HG03108 (cell line): Measurements from ENCODE around the gene LENG1.
A peak's percentile ranks its signal among the peaks of the same experiment; 100 is the strongest.
"Not testable (repeated sequence)": the region's sequence is repeated elsewhere in the genome, so short reads cannot be mapped to it uniquely, and the experiment has no call there.

Experiments used
- ATAC-seq: cut with Tn5 transposase; IDR thresholded peaks from one replicate; pipeline ENCODE4 v1.9.1; 2021; ENCODE audit warnings: moderate library complexity; ENCODE audit not compliant: unreplicated experiment

LENG1 gene

GRCh38 chr19:54189735-54190502 lies 30.4 kb upstream of the LENG1 start:
- ATAC-seq, result peak; percentile 37

GRCh38 chr19:54189145-54189734 lies 29.7 kb upstream of the LENG1 start, which contains the start of gene MBOAT7:
Gene MBOAT7, minus strand, starts transcription at chr19:54189580. Its CDS starts 1,072 bp downstream, at chr19:54188508.
- peak; percentile 36 for ATAC-seq

GRCh38 chr19:54188215-54188871 lies 28.8 kb upstream of the LENG1 start:
- ATAC-seq, result no peak

GRCh38 chr19:54186934-54187381 lies 27.4 kb upstream of the LENG1 start:
- no peak for ATAC-seq

GRCh38 chr19:54186351-54186750 lies 26.8 kb upstream of the LENG1 start:
- no peak for ATAC-seq

GRCh38 chr19:54183431-54183830 lies 23.9 kb upstream of the LENG1 start:
- no peak for ATAC-seq

- not testable (repeated sequence) for ATAC-seq
These were observed 22.4 kb upstream of the LENG1 start for GRCh38 chr19:54181894-54182293.

GRCh38 chr19:54180691-54181091 lies 21.2 kb upstream of the LENG1 start:
- ATAC-seq, result no peak

- ATAC-seq, result no peak
These were observed 20.5 kb upstream of the LENG1 start for GRCh38 chr19:54179921-54180461.

GRCh38 chr19:54179262-54179852 lies 19.8 kb upstream of the LENG1 start:
- ATAC-seq, result no peak

- no peak for ATAC-seq
These were observed 19.2 kb upstream of the LENG1 start for GRCh38 chr19:54178581-54179261.

- no peak for ATAC-seq
These were observed 14.7 kb upstream of the LENG1 start for GRCh38 chr19:54173951-54174834.

- no peak for ATAC-seq
These were observed 13.8 kb upstream of the LENG1 start for GRCh38 chr19:54173359-54173699.

- no peak for ATAC-seq
These were observed 13.2 kb upstream of the LENG1 start, which contains the start of gene TMC4 for GRCh38 chr19:54172471-54173358. Gene TMC4, minus strand, starts transcription at chr19:54173160. Its CDS starts 43 bp downstream, at chr19:54173117.

GRCh38 chr19:54171736-54172431 lies 12.4 kb upstream of the LENG1 start:
- ATAC-seq, result not testable (repeated sequence)

GRCh38 chr19:54169149-54169740 lies 9.7 kb upstream of the LENG1 start:
- ATAC-seq, result no peak

- peak; percentile 61 for ATAC-seq
These were observed 8.8 kb upstream of the LENG1 start for GRCh38 chr19:54168174-54168917.
